DND-41 (cell line): ENCODE results near the gene MMAB.

Experiments used
- EZH2 ChIP-seq: IDR thresholded peaks from 3 replicates; pipeline ENCODE4 v1.6.1; 2012; ENCODE audit warnings: borderline replicate concordance, low read depth, mild to moderate bottlenecking, moderate library complexity, low read length, inconsistent platforms; ENCODE audit not compliant: severe bottlenecking
- TF ChIP-seq, protein P1 (sequence below): IDR thresholded peaks from 2 replicates; pipeline ENCODE4 v1.5.1; 2012; ENCODE audit warnings: borderline replicate concordance, low read length, moderate library complexity, mild to moderate bottlenecking; ENCODE audit not compliant: poor library complexity, severe bottlenecking; ENCODE audit errors: extremely low read depth

DNA sequence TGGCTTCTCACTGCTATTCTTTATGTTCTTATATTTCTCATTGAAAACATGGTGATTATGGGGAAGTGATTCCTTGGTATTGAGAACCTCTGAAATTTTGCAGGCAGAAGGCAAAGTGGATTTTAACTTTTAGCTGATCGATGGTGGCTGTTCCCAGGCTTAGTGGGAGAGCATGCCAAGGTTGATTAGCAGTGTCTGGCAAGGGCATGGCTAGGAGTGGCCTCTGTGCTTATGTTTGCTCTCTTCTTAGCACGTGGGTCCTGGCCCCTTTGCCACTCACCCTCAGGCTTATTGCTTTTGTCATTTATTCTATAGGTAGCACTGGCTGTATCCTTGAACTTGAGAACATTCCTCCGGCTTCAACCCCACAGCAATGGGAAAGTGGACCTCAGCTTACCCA is 2.4 kb upstream of the MMAB start:
- TF ChIP-seq, protein P1, sequence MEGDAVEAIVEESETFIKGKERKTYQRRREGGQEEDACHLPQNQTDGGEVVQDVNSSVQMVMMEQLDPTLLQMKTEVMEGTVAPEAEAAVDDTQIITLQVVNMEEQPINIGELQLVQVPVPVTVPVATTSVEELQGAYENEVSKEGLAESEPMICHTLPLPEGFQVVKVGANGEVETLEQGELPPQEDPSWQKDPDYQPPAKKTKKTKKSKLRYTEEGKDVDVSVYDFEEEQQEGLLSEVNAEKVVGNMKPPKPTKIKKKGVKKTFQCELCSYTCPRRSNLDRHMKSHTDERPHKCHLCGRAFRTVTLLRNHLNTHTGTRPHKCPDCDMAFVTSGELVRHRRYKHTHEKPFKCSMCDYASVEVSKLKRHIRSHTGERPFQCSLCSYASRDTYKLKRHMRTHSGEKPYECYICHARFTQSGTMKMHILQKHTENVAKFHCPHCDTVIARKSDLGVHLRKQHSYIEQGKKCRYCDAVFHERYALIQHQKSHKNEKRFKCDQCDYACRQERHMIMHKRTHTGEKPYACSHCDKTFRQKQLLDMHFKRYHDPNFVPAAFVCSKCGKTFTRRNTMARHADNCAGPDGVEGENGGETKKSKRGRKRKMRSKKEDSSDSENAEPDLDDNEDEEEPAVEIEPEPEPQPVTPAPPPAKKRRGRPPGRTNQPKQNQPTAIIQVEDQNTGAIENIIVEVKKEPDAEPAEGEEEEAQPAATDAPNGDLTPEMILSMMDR, result no peak
- no peak for TF ChIP-seq EZH2
